ENCODE results near the gene IFIT1.

DNA sequence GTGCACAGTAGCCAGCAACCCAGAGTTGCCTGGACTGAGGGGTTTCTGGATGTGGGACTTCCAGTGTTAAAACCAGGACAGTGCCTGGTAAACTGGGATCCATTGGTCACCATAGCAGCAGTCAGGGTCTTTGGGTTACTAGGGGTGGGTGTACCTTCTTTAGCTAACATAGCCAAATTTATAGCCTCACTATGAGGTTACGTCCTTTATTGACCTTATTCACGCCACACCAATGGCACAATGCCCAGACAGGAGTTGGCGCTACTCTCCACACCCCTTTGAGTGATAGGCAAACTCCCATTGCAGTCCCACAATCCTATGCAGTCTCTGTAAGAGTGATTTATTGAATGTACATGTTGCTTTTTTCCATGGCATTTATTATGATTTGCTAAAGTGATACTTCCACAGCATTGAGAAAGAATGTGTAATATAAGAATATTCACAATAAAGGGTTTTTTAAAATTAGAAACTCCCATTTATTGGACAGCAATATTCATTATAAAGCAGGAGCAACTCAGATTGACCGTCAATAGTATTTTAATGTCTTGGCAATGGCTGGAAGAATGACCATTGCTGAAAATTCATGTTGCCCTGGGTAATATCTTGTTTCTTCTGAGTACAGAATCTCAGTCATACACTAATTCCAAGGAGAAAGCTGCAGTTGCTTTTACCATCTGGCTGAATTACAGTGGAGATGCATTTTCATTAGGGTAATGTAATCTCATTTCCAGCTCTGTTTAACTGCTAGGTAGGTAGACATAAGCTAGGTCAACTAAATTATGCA lies 48.0 kb downstream of the IFIT1 start:
- TF ChIP-seq EZH2 (IDR thresholded peaks at IDR 0.05; ENCODE audit: borderline replicate concordance) = no peak
- TF ChIP-seq, protein P1, sequence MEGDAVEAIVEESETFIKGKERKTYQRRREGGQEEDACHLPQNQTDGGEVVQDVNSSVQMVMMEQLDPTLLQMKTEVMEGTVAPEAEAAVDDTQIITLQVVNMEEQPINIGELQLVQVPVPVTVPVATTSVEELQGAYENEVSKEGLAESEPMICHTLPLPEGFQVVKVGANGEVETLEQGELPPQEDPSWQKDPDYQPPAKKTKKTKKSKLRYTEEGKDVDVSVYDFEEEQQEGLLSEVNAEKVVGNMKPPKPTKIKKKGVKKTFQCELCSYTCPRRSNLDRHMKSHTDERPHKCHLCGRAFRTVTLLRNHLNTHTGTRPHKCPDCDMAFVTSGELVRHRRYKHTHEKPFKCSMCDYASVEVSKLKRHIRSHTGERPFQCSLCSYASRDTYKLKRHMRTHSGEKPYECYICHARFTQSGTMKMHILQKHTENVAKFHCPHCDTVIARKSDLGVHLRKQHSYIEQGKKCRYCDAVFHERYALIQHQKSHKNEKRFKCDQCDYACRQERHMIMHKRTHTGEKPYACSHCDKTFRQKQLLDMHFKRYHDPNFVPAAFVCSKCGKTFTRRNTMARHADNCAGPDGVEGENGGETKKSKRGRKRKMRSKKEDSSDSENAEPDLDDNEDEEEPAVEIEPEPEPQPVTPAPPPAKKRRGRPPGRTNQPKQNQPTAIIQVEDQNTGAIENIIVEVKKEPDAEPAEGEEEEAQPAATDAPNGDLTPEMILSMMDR (IDR thresholded peaks at IDR 0.05; ENCODE audit: poor library complexity) = no peak

Data from hepatocyte (in vitro differentiated cells).